Astrocyte (in vitro differentiated cells and primary cell): ENCODE results near the gene HHIP.
"Not testable (repeated sequence)": the region's sequence is repeated elsewhere in the genome, so short reads cannot be mapped to it uniquely, and the experiment has no call there.

Experiments used
- EZH2 ChIP-seq: IDR thresholded peaks from 2 replicates; pipeline ENCODE4 v1.6.1; 2012; ENCODE audit warnings: mild to moderate bottlenecking, low read length, inconsistent platforms; ENCODE audit not compliant: insufficient read depth
- TF ChIP-seq, protein P1 (sequence below): IDR thresholded peaks from 2 replicates; pipeline ENCODE4 v1.5.1; 2011; ENCODE audit warnings: low read depth, mild to moderate bottlenecking, inconsistent platforms, low read length, moderate library complexity; ENCODE audit not compliant: insufficient read depth

DNA sequence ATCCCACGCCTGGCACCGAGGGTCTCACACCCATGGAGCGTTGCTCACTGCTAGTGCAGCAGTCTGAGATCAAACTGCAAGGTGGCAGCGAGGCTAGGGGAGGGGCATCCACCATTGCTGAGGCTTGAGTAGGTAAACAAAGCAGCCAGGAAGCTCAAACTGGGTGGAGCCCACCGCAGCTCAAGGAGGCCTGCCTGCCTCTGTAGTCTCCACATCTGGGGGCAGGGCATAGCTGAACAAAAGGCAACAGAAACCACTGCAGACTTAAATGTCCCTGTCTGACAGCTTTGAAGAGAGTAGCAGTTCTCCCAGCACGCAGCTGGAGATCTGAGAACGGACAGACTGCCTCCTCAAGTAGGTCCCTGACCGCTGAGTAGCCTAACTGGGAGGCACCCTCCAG, 146.0 kb downstream of the HHIP start:
- TF ChIP-seq, protein P1, sequence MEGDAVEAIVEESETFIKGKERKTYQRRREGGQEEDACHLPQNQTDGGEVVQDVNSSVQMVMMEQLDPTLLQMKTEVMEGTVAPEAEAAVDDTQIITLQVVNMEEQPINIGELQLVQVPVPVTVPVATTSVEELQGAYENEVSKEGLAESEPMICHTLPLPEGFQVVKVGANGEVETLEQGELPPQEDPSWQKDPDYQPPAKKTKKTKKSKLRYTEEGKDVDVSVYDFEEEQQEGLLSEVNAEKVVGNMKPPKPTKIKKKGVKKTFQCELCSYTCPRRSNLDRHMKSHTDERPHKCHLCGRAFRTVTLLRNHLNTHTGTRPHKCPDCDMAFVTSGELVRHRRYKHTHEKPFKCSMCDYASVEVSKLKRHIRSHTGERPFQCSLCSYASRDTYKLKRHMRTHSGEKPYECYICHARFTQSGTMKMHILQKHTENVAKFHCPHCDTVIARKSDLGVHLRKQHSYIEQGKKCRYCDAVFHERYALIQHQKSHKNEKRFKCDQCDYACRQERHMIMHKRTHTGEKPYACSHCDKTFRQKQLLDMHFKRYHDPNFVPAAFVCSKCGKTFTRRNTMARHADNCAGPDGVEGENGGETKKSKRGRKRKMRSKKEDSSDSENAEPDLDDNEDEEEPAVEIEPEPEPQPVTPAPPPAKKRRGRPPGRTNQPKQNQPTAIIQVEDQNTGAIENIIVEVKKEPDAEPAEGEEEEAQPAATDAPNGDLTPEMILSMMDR: not testable (repeated sequence)
- TF ChIP-seq EZH2: not testable (repeated sequence)
